Urothelium cell line (cell line): ENCODE measurements around the gene FREM3.
"Not testable (repeated sequence)": the region's sequence is repeated elsewhere in the genome, so short reads cannot be mapped to it uniquely, and the experiment has no call there.

ENCODE experiments used
- DNase-seq: peaks from one replicate; pipeline ENCODE4 v3.0.0; 2011; ENCODE audit warnings: low spot score, mixed read lengths
- FAIRE-seq: peaks from 2 replicates; lab custom pipeline; 2011; peaks lifted over from hg19 to GRCh38; lab: Jason Lieb, UNC

The FREM3 gene

DNA sequence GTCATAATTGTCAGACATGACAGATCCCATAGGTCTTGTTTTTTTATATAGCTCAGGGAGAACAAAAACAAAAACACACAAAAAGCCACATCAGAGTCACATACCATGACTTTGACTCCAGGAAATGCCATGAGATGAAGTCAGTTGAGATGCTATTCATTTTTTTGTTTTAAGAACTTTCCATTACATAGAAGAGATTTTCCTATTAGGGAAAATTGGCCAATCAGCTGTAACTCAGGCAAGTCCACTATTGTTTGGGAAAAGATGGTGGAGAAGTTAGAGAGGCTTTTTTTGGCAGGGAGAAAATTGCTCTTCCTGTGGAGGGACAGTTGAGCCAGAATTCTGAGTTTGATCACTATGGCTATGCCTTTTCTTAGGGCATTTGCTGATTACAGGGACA lies 114.4 kb downstream of the FREM3 start:
- no peak for FAIRE-seq
- no peak for DNase-seq

DNA sequence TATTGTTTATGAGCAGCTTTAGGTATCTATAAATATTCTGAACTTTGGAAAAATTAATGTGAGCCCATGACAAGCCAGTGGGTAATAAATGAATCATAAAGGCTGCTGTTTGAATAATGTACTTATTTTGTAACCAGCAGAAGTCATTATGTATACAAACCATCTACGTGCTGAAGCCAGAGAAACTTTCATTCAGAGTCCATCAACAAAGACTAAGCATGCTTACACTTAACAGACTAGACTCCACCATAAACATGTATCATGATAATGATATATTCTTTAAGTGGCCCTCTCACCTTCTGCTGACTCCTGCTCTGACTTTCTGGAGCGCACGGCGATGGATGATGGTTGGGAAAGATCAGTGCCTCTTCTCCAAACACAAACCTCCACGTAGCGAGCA lies 114.9 kb downstream of the FREM3 start:
- DNase-seq: no peak
- FAIRE-seq: no peak

DNA sequence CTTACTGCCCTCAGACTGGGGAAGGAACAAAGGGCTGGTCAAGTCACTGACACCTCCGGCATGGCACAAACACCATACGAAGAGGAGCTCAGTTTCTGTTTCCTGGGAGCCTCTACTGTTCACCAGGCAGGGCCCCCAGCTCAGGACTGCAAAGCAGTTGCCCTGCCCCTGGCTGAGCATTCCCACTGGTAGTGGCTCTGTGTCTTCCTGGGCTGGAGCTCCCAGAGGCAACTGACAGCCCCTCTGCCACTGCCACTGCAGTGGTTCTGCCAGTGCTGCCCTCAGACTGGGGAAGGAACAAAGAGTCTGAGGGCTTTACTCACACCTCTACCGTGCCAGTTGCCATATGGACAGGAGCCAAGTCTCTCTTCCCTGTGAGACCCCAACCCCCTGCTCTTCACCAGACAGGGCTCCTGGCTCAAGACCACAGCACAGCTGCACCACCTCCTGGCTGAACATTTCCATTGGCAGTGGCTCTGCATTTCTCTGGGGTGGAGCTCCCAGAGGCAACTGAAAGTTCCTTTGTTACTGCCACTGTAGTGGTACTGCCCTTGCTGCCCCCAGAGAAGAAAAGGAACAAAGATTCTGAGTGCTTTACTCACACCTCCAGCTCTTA lies 119.0 kb downstream of the FREM3 start:
- no peak for FAIRE-seq
- no peak for DNase-seq

DNA sequence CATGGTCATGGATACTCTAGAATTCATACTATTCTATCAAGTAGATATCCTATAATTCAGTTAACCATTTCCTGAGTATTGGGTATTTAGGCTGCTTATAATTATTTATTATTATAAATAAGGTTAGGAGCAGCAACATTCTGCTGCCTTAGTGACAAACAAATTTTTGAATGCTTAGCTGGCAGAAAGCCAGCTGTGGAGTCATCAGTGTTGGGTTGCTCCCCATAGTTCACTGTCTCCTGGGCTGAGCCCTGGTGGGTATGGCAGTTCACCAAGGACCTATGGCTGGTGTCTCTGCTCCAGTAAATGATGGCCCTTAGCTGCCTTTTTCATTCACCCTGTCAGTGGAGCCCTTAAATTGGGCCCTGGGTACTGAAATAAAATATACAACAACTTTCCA lies 125.1 kb downstream of the FREM3 start:
- no peak for DNase-seq
- FAIRE-seq: no peak

DNA sequence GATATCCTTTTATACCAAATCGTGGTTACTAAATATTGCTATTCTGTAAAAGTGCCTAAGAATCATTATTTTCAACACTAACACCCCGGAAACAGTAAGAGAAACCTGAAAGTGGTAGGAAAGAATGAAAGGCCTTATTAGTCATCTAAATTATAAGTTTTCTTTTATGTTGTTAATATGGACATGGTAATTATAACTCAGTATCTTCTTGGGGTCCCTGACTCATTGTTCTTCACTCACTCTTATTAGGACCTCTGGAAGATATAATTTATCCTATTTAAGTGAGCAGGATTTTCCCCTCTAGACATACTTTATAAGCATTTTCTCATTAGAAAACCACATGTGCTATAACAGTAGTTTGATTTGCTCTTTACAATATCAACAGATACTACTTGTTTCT lies 136.0 kb downstream of the FREM3 start:
- FAIRE-seq (no peak), DNase-seq (no peak)

DNA sequence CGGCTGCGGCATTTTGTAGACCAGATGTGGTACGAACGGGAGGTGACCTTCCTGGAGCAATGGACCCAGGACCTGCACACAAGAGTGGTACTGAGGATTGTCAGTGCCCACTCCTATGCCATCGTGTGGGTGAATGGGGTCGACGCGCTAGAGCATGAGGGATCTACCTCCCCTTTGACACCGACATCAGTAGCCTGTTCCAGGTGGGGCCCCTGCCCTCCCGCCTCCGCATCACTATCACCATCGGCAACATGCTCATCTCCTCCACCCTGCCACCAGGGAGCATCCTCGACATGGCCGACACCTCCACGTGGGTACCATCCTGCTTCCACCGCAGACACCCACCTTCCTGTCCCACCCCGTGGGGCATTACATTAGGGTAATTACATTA lies 140.7 kb downstream of the FREM3 start:
- DNase-seq (peak; percentile 49), FAIRE-seq (no peak)

DNA sequence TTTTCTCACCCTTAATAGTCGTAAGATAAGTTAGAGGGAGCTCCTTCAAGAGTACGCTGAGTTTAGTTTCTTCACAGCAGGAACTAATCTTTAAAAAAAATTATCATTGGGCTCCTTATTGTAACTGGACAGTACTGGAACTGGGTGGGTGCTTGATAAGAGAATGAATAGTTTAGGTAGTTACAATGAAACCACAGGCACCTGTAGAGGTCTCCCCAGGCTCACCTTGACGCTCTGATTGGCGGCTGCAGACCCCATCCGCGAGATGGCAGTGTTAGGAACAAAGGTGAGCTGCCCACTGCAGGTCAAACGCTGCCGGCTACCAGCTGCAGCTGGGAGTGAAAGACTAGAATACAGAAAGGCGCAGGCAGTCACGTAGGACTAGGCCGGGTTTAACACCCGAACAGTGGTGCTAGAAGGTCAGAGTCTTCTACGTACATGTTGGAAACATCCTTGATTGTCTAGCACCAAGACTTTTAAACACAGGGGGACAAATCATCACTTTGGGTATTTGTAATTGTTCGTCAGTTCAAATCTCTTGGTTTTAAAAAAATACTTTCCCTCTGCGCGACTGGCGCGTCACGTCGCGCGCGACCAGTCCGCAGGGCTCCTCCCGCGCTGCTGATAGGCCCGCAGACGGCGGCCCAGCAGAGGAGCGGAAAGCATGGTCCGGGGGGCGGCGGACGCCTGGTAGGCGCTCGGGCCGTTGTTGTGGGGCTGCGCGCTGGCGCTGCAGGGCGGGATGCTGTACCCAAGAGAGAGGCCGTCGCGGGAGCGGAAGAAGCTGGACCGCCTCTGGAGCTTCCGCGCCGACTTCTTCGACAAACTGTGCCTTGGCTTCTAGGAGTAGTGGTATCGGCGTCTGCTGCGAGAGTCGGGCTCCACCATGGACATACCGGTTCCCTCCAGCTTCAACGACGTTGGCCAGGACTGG lies 141.4 kb downstream of the FREM3 start:
- DNase-seq (peak; percentile 86), FAIRE-seq (no peak)

DNA sequence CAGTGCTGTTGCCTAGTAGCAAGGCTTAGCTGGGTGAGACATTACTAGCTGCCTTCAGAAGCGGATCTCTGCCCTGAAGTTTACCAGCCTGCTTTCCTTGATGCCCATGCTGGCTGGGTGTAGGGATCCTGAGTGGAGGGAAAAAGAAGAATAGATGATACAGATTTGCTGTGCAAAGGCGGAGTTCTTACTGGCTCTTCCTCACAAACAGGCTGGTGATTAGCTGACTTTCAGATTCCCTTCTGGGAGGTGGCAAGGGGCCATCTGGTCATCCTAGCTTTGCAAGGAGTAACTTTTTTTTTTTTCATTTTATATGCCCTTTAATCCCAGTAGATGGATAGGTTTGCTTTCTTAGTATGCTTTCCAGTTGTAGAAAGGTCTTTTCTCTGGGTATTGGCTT lies 142.2 kb downstream of the FREM3 start:
- DNase-seq (no peak), FAIRE-seq (no peak)

DNA sequence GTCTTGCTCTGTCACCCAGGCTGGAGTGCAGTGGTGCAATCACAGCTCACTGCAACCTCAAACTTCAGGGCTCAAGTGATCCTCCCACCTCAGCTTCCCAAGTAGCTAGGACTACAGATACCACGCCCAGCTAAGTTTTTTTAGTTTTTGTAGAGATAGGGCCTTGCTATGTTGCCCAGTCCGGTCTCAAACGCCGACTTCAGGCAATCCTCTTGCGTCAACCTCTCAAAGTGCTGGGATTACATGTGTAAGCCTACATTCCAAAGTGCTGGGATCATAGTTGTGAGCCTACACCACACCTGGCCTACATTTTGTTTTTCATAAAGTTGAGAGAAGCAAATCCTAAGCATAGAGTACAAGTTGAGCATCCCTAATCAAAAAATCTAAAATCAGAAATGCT lies 144.8 kb downstream of the FREM3 start:
- FAIRE-seq (no peak), DNase-seq (no peak)

DNA sequence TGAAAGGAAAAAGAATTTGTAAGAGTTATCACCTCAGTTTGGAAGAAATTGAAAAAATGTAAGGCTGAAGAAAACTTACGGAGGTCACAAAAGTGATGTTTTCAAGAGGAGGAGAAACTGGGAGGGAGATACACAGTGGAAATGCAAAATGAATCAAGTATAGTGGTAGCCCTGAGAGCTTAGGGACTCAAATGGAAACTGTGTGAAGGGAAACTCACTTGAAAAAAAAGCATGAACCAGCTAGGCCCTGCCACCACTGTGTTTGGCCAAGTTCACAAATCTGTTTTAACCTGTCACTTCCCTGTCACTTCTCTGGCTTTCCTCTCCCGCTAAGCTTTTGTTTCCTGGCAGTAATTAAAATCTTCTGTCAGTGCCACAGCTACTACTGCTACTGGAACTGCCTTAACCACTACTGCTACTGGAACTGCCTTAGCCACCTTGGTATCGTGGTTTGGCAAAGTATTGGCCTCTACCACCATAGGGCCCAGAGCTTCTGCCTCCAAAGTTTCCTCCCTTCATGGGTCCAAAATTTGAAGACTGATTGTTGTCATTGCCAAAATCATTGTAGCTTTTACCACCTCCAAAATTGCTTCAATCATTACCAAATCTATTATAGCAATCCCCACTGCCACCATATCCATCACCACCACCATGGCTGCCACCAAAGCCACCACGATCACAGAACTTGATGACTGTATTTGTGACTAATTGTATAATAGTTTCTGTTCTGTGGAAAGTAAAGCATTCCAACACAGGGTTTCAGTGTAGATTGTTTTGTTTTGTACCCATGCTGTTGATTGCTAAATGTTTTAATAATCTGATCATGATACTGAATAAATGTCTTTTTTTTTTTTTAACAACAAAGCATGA lies 145.5 kb downstream of the FREM3 start:
- no peak for FAIRE-seq
- no peak for DNase-seq

DNA sequence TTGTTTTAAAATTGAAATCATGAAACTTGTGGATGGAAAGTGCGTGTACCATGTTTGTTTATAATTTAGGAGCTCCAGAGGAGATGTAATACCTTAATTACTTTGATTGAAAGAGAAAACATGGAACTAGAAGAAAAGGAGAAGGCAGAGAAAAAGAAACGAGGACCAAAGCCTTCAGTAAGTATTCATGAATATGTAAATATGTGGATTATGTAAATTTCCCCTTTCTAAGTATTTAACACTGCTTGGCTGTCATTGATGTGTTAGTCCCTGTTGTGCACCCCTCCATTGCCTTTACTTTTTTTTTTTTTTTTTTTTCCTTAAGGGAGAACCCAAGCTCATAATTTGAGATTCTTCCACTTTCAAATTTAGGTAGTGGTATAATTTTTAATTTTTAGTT lies 150.5 kb downstream of the FREM3 start:
- no peak for FAIRE-seq
- DNase-seq: no peak

DNA sequence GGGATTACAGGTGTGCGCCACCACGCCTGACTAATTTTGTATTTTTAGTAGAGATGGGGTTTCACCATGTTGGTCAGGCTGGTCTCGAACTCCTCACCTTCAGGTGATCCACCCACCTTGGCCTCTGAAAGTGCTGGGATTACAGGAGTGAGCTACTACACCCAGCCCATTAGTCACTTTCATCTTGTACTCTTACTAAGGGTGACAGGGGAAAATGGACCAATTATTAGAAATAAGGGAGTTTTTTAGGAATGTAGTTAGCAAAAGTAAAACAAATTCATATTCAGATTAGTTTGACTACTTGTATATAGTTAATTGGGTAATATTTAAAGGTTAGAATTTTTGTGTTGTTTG lies 160.8 kb downstream of the FREM3 start:
- no peak for DNase-seq
- FAIRE-seq: no peak

DNA sequence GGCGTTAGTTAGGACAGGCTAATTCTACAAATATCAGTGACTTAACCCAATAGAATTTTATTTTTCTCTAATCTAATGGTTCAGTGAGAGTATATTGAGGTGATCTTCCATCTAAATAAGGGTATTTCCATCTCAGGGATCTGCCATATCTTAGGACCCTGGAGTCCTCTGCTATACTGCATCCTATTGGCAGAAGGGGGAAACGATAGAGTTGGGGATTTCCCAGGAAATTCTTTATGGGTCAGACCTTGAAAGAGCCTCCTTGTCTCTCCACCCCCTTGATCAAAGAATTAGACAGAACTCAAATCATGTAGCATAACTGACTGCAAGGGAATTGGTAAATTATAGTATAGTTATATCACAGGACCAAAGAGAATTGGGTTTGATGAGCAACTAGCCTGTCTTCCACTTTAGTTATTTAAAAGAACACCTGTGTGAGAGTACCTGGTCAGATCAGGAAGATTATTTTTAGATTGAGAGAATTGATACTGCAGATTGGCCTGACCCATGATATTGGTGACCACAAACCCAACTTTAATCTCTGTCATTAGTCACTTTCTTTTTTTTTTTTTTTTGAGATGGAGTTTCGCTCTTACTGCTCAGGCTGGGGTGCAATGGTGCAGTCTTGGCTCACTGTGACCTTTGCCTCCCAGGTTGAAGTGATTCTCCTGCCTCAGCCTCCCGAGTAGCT lies 161.4 kb downstream of the FREM3 start:
- DNase-seq: no peak
- no peak for FAIRE-seq

DNA sequence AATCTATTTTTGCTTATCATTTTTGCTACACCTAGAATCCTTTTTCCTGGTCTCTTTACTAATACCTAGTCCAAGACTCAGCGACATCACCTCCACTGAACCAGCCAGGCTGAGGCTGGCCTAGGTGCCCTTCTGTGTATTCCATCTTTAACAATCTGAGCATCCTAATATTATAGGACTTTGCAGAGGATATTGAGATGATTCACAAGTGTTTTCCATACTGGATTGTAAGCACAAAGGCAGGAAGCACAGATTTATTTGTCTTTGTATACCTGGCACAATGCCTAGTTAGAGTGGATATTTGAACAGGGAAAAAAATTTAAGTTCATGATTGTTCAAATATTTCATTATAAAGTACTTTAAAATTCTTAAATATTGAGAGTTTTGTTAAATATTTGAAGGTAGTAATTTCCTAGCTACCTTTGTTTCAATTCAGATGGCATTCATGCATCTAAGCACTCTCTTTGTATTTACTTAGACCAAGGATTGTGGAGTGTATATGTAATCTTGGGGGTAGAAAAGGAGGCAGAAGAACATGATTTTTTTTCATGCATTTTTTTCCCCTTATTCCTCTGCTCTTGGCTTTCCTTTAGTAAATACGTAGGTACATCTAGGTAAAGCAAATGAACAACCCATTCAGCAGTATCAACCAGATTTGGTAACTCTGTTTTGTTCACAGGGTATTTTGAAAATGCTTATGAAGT lies 168.5 kb downstream of the FREM3 start:
- no peak for FAIRE-seq
- no peak for DNase-seq

DNA sequence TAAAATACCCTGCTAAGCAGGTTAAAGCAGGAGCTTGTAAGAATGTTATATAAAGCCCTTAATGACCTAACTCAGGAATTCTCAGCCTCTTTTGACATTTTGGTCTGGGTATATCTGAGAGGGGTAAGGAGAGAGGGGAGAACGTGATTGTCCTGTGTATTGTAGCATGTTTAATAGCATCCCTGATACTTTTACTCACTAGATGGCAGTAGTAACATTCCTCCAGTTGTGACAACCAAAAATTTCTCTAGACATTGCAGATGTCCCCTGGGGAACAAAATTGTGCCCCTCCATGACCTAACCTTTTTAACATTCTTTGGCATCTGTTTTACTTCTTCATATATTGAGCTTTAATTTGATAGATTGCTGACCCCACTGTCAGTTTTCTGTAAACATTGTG lies 169.1 kb downstream of the FREM3 start:
- FAIRE-seq (no peak), DNase-seq (no peak)

DNA sequence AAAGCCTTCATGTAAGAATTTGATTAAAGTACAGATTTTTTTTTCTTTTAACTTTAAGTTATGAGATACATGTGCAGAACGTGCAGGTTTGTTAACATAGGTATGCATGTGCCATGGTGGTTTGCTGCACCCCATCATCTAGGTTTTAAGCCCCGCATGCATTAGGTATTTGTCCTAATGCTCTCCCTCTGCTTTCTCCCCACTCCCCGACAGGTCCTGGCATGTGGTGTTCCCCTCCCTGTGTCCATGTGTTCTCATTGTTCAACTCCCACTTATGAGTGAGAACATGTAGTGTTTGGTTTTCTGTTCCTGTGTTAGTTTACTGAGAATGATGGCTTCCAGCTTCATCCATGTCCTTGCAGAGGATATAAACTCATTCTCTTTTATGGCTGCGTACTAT lies 172.4 kb downstream of the FREM3 start:
- not testable (repeated sequence) for FAIRE-seq, DNase-seq
